Measurements from ENCODE around the gene TWF2.
A peak's percentile ranks its signal among the peaks of the same experiment; 100 is the strongest.

Gene TWF2

DNA sequence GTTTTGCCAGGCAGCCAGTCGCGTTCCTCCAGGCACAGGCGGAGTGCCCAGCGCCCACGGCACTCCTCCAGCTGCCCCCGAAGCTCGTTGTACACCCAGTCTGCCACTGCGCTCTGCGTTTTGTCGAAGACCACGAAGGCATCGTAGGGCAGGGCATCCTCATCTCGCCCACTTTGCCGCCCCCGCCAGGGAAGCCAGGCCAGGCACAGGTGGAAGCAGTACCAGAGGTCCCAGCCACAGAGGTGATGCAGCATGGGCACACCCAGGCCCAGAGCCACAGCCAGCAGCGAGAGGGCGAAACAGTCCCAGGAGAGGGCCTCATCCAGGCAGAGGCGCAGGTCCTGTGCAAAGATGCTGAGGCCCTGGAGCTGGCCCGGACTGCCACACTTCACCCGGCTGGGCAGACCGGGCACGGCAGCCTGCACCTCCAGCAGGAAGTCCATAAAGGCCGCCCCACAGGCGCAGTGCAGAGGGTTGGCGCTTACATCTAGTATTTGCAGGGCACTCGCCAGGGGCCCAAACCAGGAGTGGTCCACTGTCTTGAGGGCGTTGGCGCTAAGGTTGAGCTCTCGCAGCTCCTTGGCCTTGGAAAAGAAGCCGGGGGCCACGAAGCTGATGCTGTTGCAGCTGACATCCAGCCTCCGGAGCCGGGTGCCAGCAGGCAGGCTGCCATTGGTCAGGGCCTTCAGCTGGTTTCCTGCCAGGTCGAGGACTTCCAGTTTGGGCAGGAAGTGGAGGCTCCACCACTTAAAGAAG lies 17.2 kb downstream of the TWF2 start:
- DNase-seq, result no peak

DNA sequence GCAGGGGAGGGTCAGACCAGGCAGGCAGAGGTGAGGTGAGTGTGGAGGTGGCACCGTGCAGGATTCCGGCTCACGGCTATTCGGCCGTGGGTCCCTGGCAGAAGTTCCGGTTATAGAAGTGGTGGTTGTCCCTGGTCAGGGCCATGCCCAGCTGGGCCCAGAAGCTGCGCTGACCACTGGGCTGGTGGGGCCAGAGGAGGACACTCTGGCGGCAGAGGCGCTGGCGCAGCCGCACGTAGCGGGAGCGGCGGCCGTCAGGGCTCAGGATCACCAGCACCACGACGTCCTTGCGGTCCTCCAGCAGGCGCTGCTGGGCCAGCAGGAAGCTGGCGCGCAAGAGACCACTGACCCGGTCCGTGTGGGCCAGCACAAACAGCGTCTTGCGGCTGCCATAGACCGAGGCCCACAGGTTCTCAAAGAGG lies 17.8 kb downstream of the TWF2 start:
- no peak for DNase-seq

DNA sequence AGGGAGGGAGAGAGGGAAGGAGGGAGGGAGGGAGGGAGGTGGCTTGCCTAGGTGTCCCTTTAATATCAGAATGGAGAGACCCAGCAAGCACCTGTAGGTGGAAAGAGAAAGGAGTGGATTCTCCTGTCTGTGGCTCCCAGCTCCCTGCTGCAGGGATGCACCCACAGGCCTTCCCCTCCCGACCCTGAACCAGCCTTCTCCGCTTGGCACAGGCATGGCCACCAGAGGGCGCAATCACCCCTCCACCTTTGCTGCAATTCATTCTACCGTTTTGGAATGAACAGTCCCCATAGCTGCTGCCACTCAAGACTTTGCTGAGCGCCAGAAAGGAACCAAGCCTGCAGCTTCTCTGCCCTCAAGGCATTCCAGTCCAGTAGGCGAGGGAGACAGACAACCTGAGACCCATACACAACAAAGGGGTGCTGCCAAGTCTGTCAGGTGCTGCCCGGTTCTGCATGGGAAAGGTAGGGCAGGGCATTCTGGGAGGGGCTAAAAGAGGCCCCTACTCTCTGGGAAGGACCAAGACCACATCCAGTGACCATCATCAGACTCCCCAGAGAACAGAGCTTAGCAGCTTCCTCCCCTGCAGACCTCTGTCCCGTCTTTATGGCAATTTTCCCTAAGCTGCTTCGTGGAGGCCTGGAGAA lies 18.5 kb downstream of the TWF2 start:
- peak; percentile 84 to 91 for DNase-seq

DNA sequence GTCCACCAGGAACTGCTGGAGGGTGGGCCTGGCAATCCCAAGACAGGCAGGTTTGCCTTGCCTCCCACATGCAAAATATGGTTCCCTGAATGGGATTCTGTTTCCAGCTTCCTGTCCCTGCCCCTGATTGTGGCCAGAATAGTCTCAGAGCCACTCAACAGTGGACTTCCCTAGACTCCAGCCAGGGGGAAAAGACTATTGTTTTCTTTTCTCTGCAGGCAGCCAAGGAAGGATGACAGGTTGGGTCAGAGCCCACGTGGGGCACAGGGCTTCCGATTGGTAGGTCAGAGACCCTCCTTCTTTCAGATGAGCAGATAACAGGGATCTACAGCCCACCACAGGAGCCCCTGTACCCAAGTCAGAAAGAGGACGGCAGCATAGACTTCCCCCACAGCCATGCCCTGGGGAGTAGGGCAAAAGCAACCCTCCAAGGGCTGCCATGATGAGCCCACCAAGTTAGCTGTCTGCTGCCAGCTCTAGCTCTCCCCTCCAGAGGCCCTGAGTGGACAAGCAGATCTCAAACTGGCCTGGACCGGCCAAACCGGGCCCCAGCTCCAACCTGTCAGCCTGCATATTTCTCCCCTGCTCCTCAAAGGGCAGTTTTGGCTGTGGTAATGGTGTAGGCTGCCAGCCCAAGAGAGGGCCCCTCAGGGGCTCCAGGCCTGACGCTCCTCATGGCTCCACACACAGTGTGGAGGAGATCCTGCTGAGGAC lies 19.9 kb downstream of the TWF2 start:
- DNase-seq, result no peak

DNA sequence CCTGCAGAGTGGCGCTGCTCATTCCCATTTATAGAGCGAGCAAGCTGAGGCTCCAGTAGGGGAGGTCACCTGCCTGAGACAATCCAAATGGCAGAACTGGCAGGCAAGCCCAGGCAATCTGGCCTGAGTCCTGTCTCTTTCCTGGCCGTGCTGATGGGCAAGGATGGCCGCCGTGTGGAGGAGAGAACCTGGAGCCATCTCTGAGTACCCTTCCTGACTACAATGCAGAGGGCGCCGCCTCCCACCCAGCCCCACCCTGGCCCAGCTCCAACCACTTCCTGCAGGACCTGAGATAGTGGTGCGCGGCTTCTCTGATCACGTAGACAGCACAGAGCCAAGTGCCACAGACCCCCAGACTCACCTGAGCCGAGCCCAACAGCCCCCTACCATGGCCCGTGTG lies 20.5 kb downstream of the TWF2 start:
- no peak for DNase-seq

DNA sequence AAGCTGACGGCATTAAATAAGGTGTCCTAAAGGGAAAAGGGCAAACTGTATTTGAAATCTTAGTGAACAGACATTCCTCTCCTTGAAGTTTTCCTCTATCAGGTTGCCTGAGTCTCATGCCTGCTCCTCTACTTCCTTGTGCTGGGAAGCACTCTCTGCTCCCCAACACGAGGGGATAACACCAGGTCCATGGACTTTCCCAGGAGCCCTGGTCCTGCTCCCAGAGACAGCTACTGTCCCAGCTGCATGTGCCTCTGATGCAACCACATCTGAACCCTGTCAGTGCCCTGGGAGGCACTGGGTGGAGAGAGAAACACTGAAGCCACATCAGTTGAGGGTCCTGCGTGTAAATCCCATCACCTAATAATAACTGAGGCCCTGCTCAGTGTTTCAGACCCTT lies 20.9 kb downstream of the TWF2 start:
- DNase-seq, result no peak

DNA sequence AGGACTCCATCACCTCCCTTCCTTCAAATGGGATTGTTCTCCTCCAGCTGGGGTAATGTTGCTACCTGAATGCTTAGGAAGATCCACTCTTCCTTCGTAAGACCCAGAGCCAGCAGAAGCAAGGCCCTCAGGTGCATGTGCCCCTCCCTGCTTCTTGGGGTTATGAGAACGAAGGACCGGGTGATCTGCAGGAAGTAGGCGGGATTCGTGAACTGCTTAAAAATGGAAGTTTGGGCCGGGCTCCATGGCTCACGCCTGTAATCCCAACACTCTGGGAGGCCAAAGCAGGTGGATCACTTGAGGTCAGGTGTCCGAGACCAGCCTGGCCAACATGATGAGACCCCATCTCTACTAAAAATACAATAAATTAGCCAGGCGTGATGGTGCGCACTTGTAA lies 21.6 kb downstream of the TWF2 start:
- DNase-seq, result no peak

DNA sequence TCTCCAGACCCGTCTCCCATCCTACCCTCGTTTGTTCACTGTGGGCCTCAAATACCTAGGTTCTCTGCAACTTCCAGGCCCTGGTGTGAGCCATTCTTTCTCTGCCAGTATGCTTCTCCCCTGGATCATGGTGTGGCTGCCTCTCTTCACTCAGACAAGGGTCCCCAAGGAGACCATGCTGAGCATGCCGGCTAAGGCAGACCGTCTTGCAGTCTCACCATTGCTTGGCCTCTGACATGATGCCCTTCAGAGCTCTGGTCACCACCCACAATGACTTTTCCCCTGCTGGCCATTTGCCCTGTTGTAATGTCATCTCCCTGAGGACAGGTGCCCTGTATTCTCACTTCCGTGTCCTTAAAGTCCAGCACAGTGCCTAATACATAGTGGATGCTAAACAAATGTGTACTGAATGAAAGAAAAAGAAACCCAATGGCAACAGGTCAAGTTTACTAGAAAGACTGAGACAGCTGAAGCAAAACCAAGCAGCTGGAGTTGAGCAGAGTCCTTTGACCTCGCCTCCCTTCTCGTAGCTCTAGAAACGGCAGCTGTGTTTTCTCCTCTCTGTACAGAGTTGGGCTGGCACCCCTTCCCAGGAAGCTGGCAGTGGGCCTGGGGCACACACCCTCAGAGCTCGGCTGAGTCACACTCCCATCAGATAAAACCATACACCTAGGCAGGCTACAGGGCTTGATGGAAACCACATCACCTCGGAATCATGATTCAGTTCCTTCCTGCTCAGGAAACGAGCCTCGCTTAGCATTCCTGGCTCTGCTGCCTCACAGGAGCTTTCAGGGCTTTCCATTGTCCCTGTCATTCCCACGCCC lies 22.2 kb downstream of the TWF2 start:
- DNase-seq, result peak; percentile 22 to 32

DNA sequence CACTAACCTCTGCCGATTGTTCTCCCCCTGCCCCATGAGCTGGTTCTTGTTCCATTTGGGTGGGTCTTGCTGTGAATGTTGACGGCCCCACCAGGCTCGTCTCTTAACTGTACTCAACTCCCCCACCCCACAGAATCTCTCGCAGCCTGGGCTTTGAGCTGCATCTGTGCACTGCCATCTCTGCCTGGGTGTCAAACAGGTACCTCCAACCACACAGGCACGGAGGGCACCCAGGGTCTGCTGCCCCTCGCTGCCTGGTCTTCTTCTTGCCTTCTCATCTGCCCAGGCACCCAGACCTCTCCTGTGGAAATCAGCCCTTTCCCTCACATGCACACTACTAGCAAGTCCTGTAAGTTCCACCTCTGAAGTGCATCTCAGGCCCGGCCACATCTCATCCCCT lies 23.6 kb downstream of the TWF2 start:
- DNase-seq, result no peak

DNA sequence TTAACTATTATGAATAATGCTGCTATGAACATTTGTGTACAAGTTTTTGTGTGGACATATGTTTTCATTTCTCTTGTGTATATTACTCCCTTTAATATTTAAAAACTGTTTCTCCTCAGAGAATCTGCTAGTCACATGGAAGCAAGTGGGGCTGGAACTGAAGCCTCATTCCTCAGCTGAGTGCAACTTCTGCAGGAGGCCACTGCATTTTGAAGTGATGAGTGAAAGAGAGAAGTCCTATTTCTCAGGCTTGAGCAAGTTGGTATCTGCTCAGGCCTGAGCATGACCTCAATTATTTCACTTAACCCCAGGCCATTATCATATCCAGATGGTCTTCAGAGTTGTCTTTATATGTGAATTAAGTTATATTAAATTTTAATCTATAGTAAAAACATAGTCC lies 25.1 kb downstream of the TWF2 start:
- no peak for DNase-seq

DNA sequence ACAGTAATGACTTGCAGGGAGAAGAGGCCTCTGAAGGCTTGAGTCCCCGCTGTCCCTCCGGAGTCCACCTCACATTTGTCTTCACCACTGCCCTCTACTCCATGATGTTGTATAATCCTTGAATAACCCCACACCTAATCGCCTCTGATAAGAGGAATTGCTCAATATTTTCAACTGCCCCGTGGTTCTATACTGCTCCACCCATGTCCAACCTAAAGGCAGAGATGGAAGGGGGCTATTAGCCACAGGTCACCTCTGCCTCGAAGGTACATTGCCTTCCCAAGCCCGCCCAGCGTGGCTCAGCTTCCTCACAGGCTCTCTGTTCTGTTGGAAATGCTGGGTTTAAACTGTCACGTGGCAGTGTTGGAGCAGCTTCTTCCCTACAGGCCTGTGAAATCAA lies 26.0 kb downstream of the TWF2 start:
- DNase-seq, result no peak

DNA sequence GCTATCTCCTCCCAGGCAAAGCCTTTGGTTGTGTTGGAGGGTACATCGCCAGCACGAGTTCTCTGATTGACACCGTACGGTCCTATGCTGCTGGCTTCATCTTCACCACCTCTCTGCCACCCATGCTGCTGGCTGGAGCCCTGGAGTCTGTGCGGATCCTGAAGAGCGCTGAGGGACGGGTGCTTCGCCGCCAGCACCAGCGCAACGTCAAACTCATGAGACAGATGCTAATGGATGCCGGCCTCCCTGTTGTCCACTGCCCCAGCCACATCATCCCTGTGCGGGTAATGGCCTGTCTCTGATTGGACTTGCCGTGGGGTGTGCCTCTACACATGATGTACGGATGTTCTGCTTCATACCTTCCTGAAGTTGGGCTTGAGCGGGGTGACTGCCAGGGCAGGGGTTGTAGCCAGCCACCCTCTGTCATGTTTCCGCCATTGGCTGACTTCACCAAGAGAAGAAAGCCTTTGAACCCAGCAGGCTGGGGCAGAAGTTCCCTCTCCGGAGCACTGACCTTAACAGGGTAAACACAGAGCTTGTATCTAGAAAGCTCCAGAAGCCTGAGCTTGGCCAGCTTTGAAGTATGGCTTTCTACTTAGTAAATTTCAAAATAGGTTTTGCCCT lies 27.6 kb downstream of the TWF2 start:
- DNase-seq, result no peak

DNA sequence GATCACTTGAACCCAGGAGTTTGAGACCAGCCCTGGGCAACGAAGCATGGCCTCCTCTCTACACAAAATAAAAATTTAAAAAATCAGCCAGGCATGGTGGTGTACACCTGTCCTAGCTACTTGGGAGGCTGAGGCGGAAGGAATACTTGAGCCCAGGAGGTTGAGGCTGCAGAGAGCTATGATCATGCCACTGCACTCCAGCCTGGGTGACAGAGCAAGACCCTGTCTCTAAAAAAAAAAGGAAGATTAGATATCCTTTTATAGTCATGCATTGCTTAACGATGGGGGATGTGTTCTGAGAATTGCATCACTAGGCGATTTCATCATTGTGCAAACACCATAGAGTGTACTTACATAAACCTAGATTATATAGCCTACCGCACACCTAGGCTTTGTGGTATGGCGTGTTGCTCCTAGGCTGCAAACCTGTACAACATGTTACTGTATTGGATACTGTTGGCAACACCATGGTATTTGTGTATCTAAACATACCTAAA lies 28.4 kb downstream of the TWF2 start:
- peak; percentile 42 to 52 for DNase-seq

DNA sequence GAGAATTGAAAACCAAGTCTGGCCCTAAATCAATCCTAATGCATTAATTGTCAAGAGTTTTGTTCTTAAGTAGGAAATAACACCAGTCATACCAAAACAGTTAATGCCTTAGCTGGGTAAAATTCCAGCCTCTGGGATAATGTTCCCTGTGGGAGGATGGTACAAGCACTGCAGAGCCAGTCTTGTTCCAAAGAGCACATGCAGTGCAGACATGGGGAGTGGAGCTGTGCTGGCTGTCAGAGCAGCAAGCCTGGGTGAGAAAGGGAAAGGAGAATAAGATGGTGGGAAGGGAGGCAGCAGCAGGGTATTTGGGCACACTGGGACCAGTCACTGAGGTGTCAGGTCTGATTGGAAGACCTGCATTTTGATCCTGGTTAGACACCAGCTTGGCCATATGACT lies 28.9 kb downstream of the TWF2 start:
- no peak for DNase-seq

DNA sequence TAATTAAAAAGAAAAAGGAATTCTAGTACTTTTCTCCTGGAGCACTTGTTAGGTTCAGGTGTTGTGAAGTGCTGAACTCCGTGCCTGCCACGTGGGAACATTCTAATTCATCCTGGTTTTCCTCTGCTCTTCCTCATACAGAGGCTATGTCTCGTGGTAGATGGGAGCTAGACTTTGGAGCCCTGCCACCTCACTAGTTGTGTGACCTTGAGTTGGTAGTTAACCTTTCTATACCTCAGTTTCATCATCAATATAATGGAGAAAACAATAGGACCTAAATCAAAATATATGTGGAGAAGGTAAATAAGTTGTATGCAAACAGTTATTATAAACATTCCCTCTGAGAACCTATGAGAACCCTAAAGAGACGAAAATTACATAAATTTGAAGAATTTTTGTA lies 30.4 kb downstream of the TWF2 start:
- no peak for DNase-seq

DNA sequence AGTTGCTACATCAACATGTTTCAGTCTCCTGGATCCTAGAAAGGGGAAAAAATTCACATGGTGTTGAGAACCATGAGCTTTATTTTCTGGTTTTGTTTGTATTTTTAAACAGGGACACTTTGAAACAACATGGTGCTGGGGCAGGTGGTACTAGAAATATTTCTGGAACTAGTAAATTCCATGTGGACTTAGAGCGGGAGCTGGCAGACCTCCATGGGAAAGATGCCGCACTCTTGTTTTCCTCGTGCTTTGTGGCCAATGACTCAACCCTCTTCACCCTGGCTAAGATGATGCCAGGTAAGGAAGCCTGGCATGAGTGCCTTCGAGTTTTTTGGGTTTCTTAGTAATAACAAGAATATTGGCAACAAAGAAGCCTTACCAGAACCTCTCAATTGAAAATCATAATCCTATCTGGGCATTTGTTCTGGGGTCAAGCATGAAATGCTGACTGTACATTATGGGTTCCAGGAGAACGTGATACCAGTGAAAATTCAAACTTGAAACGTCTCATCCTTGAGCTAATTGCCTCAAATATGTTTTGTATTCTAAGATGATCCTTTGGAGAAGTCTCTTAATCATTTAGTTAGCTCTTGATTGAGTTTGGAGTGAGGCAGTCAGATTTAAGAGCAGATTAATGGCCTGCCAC lies 33.1 kb downstream of the TWF2 start:
- no peak for DNase-seq

DNA sequence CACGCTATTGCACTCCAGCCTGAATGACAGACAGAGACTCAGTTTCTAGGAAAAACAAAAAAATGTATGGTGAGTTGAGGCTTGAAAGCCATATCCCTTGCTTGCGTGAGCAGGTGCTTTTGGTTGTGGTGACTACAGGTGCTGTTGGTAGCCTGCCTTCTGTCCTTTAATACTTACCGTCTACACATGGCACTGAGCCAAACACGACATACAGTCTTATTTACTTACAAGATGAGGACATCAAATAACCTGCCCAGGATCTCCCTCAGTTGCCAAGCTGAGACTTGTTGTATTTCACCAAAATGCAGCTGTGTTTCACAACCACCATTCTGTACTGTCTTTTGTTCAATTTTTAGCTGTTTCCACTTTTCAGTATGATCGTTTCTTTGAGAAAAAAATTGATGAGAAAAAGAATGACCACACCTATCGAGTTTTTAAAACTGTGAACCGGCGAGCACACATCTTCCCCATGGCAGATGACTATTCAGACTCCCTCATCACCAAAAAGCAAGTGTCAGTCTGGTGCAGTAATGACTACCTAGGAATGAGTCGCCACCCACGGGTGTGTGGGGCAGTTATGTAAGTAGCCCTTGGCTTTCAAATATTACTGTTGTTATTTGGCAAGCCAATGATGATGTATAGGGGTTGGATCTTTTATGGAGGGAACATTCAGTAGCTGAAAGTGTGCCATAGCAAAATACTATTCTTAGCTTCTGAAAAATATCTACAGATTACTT lies 34.5 kb downstream of the TWF2 start:
- no peak for DNase-seq

DNA sequence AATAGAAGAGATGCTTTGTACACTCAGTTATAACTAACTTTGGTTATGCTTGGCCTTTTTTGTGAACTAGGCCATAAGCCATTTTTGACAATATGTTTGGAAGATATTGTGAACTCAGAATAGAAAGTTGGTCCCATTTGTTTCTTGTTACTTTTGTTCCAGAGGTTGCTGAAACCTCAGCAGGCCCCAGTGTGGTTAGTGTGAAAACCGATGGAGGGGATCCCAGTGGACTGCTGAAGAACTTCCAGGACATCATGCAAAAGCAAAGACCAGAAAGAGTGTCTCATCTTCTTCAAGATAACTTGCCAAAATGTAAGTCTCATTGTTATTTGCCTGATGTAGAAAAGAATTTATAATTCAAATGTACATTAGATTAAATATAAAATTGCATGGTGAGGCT lies 35.3 kb downstream of the TWF2 start:
- DNase-seq, result no peak

DNA sequence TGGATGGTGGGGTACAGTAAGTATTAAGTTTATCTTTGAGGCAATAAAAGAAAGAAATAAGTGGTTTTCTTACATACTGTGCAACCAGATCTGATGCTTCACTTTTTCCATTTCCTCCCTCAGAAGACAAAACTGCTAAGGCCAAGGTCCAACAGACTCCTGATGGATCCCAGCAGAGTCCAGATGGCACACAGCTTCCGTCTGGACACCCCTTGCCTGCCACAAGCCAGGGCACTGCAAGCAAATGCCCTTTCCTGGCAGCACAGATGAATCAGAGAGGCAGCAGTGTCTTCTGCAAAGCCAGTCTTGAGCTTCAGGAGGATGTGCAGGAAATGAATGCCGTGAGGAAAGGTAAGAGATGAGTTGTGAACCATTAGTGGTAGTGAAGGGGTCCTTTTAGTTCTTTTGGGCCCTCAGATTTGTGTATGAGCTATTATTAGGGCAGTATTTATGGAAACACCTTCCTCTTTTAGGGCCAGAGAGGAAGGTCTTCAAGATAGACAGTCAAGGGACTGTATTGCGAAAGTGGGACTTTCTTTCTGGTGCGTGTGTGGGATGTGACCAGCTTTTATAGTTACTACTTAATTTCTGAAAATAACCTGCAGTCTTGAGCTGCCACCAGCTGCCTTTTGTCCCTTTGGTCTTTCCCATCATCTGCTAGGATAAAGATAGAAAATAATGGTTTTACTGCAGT lies 36.4 kb downstream of the TWF2 start:
- peak; percentile 83 to 87 for DNase-seq

DNA sequence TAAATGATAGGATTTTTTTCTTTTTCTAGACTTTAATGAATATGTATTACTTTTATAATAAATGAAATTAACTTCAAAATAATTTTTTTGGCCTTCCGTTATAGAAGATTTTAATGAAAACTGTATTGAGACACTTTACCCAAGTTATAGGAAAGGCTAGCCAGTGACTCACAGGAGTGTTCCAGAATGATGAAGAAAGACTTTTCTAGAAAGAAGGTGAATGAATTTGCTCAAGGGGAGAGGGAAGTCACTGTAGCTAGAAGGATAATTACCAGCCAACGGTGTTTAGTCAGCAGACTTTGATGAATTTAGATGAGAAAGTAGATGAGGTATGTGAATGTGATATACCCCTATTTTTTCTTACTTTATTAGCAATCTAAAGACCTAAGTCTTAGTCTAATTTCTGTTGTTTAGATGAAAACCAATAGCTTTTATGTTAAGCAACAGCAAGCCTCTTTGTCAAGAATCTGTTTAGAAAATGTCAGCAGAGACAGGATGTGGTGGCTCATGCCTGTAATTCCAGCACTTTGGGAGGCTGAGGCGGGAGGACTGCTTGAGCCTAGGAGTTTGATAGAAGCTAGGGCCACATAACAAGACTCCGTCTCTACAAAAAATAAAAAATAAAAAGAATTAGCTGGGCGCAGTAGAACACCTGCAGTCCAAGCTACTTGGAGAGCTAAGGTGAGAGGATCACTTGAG lies 37.8 kb downstream of the TWF2 start:
- peak in 1 of 2 experiments; percentile 9 for DNase-seq

Measured in Kasumi-1 (cell line).